ENCODE measurements around the gene SND1.

GRCh38 chr7:127715901-127716300 lies 63.9 kb downstream of the SND1 start:
- TF ChIP-seq FOXM1 (IDR thresholded peaks at IDR 0.05; ENCODE audit: borderline replicate concordance, low read depth) (no peak), NFIC (IDR thresholded peaks at IDR 0.05) (no peak), RAD21 (IDR thresholded peaks at IDR 0.05; ENCODE audit: low read depth) (no peak), EP300 (IDR thresholded peaks at IDR 0.05; ENCODE audit: borderline replicate concordance) (no peak), REST (IDR thresholded peaks at IDR 0.05; ENCODE audit: low read depth) (no peak), TCF12 (IDR thresholded peaks at IDR 0.05; ENCODE audit: low read depth) (no peak), MAX (IDR thresholded peaks at IDR 0.05) (no peak), EGR1 (IDR thresholded peaks at IDR 0.05) (no peak), YY1 (IDR thresholded peaks at IDR 0.05; ENCODE audit: low read depth) (no peak), TEAD4 (IDR thresholded peaks at IDR 0.05) (no peak)

Measured in Ishikawa (cell line).